Cerebellar cortex (tissue), 1 donor: ENCODE results near the gene SMTN.
"Not testable (repeated sequence)": the region's sequence is repeated elsewhere in the genome, so short reads cannot be mapped to it uniquely, and the experiment has no call there.

Experiments used
- DNase-seq: peaks from one replicate; pipeline ENCODE4 v3.0.0-alpha.2; 2015; ENCODE audit warnings: low spot score

SMTN gene

DNA sequence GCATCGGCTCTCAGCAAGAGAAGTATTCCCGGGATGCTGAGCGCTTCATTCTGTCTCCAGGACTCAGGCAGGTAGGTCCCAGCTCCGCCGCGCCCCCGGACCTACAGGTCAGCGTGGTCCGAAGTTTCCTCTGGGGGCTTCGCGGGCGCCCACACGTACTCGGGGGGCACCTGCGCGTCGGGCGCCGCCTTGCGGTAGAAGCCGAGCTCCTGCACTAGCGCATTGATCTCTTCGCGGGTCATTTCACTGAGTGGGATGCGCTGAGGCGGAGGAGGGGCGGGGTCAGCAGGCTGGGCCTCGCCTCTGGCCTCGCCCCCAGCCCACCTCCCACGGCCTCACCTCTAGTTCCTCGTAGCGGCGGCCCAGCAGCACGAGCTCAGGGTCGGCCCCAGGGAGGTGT, 23.8 kb downstream of the SMTN start:
- no peak for DNase-seq

DNA sequence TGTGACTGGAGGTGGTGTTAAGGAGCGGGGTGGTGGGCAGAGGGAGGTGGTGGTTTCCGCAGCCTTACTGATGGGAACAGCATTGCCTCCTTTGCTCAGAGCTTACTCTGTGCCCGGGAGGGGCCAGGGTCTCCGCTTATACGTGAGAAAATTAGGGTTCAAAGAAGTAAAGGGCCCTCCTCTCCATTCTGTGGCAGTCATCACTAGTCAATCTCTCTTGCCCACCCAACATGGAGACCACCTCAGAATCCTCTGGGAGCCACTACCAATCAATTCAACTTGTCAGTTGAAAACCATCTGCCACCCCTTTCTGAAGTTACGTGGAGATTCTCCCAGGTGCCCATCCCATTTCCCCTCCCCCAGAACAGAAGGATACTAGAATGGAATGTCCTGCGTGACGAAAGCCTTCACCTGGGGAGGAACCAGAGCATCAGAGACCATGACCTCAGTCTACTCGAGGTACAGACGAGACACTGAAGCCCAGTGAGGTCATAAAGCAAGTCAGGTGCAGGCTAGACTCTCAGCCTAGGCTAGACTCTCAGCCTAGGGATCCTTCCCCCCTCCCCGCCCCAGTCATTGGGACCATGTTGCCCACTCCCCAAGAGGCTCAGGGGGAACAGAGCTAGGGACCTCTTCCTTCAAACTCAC, 24.3 kb downstream of the SMTN start:
- no peak for DNase-seq

DNA sequence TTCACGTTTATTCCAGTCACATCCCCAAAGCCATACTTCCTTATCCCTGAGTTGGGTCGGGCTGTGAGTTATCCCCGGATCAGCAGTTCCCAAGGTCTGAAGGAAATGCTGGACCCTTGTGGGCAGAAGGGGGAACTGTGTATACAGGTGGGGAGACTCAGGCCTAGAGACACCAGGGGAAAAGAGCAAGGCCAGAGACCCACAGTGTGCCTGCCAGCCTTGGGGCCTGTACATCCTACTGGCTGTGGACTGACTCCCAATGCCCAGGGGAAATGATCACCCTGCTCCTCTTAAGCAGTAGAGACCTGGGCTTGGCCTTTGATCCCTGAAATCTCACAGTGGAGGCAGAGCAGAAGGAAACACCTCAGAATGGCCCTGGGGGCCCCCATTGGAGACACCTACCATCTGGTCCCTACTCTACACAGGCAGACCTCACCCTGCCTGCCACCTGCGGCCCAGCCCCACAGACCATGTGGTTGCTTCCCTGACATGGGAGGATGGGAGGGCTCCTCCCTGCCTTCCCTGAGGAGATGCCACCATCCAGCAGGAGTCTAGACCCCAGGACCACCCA, 25.0 kb downstream of the SMTN start:
- DNase-seq = peak; percentile 50

DNA sequence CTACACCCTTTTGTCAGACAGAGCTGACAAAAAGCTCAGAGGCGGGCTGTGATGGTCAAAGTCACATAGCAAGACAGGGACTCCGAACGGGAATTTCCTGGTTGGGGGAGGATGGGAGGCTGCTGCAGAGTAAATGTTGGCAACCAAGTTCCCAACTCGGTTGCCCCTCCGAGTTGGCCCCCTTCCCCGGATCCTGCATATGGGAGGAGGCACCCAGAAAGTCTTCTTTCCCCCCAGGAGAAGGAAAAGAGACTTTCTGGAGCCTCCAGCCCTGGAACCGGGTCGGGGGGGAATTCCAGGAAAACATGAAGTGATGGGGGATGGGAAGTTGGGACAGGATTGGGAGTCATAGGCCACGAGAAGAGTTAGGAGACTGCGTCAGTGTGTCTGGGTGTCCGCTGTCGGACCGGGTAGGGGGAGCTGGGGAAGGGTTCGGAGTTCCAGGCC, 25.6 kb downstream of the SMTN start:
- DNase-seq = peak; percentile 30

DNA sequence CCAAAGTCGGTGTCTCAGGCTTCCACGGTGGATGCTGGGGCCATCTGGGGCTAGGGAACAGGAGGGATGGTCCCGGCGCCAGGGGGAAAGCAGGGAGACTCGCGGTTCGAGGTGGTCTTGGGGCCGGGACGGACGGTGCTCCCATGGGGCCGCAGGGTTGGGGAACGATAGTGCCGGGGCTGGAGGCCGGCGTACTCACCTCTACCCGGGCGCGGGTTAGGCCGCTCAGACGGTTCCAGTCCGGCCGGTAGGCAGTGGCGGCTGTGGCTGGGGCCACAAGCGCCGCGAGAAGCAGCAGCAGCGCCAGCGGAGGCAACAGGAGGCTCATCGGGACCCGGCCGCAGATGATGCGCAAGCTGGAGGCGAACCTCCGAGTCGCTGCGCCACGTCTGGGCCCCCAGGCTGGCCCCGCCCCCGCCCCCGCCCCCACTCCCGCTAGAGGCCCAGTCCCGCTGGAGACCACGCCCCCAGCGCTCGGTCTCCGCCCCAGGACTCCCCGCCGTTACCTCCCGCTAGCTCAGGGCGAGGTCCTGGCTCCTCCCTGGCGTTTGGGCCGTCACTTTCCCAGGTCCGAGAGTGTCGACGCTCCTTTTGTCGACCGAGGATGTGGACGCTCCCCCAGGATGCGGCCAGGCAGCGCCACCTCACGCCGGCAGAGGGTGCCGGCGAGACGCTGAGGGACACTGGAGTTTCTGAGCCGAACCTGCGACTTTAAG, 26.2 kb downstream of the SMTN start, which contains the start of gene SELENOM:
TSS of gene SELENOM (minus strand) at position 391 of the 716 bp plus-strand sequence. CDS start at position 328, 63 bp downstream.
- peak; percentile 98 for DNase-seq

DNA sequence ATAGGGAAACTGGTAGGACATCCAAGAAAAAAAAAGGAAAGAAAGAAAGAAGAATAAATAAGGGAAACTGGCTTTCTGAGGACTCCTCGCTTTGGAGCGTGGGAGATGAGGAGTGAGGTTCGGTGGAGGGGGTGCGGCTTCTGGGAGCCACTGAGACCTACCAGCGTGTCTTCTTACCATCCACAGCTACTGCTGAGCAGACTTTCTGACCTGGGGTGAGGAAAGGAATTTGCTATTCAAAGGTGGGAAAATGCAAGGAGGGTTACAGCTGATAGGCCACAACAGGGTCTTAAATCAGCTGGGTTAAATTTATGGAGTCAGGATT, 26.7 kb downstream of the SMTN start:
- no peak for DNase-seq

DNA sequence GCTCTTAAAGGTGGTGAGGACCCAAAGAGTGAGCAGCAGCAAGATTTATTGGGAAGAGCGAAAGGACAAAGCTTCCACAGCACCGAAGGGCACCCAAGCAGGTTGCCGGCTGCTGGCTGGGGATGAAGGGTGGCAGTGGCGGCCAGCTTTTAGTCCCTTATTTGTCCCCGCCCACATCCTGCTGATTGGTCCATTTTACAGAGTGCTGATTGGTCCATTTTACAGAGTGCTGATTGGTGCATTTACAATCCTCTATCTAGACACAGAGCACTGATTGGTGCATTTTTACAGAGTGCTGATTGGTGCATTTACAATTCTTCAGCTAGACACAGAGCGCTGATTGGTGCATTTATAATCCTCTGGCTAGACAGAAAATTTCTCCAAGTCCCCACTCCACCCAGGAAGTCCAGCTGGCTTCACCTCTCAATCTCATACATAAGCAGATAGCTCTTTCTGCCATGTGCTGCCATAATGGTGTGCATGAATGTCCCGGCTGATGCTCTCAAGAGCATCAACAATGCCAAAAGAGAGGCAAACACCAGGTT, 31.5 kb downstream of the SMTN start:
- DNase-seq = not testable (repeated sequence)

DNA sequence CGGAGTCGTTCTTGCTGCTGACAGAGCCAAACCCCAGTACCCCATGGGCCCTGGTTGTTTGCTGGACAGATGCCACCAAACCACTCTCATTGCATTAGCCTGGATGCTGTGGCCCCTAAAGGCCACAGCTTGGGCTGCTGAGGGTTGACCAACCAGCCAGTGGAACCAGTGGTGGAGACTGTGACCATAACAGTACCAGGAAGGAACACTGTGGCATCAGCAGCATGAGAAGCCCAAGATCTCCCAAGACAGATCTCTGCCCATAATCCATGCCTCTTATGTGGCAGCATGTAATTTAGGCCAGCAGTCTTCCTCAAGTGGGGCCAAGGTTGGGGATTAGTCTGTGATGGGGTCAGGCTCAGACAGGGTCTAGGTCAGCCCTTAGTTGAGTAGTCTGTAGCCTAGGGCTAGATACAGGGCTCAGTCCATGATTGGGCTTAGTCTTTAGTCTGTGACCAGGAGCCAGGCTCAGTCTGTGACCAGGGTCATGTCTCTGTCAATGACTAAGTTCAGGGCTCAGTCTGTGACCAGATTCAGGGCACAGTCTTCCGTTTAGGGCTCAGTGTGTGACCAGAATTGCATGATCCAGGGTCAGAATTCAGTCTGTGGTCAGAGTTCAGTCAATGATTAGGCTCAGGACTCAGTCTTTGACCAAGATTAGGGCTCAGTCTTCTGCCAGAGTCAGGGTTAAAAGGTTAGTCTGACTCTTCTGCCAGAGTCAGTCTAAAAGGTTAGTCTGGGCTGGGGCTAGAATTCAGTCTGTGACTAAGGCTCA, 37.1 kb downstream of the SMTN start:
- DNase-seq = no peak

DNA sequence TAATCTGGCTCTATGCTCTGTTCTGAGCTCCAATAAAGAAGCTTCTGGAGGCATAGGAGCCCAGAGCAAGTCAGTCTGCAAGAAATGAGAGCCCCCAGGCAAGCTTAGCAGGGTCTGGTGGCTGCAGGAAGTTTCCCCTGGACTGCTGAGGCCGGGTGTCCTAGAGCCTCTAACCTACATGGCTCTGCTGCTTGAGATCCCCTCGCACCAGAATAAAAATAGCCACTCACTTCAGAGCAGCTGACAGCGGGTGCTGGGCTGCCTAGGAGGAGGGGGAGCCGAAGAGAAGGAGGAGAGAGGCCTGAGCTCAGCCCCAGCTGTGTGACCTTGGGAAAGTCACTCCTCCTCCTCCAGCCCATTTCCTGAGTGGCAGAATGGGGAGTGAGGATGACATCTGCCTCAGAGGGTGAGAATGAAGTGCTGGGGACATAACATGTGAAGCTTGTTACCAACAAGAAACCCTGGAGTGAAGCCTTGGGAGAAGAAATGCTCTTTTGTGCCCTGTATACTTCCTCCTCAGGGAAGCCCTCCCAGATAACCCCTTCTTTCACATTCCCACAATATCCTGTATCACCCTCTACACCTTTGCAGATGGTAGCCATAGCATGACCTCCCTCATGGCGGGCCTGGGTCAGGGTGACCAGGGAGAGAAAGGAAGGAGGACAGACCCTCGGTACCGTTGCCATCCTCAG, 38.1 kb downstream of the SMTN start:
- no peak for DNase-seq

DNA sequence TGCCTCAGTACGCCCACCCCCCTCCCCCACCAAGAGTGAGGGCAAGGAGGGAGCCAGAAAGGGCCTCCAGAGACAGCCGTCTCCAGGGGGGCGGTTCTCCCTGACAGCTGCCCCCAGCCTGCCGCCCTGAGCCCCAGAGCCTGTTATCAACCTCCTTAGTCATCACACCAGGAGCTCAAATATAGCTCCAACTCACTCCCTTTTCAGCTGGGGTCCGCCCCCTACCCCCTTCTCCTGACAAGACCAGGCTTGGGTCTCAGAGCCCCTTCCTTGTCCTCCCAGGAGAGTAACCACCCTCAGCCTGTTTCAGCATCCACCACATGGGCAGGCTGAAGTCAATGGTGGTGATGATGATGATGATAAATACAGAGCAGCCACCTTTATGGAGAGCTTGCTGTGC, 39.1 kb downstream of the SMTN start:
- DNase-seq = no peak

DNA sequence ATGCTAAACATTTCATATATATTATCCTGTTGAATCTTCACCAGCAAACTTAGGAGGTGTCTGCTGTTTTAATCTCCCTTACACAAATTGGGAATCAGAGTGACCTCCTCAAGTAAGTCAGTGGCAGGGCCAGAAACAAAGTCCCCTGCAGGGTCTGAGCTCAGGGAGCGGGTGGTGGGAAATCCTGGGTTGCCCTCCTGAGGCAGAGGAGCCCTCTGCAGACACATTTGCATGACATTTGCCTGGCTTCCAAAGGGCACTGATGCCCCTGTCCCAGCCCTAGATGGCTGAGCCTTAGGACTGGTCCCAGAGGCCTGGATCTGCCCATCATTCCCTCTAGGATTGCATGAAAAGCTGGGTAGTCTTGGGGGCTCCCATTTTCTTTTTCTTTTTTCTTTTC, 39.5 kb downstream of the SMTN start:
- no peak for DNase-seq

DNA sequence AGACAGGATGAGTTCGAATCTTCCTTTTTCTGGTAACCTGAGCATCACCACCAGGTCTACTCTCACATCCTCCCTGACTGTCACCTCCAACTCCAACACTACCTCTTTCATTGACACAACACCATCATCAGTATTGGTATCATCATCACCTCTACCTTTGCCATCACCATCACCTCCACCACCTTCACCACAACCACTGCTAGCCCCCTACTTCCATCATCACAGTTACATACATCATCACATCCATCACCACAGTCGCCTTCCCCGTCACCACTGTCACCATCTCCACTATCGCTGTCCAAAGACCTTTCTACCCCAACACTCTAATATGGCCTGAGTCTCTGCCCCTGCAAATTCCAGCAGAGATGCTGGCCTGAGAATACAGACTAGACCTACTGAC, 40.3 kb downstream of the SMTN start:
- DNase-seq = no peak

DNA sequence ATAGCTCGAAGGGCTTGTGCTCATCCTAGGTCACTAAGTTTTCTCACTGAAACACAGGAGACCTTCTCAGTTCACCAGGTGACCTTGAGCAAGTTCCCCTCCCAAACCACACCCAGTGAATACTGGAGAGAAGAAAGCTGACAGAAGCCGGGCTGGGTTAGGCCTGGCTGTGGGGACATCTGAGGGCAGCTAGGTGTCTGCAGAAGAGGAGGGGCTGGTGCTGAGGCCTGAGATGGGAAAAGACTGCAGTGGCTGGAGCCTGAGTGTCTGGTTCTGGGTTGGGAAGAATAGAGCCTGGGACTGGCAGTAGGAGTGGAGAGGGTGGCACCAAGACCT, 41.0 kb downstream of the SMTN start:
- DNase-seq = no peak

DNA sequence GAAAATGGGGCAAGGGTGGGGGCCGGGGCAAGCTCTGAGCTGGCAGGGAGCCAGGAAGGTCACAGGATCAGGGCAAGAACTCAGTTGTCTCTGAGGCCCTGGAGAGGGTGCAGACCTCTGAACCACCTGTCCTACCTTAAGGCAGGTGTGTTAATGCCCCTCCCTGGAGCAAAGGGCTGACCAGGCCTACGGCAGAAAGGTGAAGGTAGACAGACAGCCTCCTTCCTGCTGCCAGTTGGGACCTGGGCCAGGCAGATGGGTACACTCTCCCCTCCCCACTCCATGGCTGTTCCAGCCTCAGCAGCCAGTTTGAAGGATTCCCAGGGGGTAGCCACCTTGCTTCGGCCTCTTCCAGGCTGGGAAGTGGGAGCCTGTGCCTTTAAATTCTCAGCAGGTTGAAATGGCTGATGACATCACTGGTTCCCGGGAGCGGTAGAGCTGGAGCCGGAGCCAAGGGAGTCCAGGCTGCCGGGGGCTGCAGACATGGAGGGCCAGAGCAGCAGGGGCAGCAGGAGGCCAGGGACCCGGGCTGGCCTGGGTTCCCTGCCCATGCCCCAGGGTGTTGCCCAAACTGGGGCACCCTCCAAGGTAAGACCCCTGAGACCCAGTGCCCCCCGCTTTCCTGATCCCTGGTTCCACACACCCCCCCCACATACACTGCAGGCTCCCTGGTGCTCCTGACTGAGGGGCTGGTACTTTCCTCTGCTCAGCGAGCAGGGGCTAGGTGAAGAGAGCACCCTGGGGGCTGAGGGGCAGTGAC, 41.6 kb downstream of the SMTN start, which contains the start of gene INPP5J:
TSS of gene INPP5J (plus strand) at position 435 of the 760 bp plus-strand sequence. CDS start at position 484, 49 bp downstream.
- DNase-seq = peak; percentile 92

DNA sequence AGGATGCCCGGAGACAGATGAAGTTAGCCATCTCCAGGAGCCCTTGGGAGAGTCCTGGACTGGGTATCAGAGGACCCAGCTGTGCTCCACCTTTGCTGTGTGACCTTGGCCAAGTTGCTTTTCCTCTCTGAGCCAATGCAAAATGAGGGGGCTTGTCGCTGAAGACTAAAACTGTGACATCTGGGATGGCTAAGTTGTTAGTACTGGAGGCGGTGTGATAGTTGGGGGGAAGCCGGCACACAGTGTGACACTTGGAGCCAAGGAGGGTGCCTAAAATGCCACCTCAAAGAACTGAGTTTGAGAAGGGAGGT, 42.1 kb downstream of the SMTN start:
- no peak for DNase-seq

DNA sequence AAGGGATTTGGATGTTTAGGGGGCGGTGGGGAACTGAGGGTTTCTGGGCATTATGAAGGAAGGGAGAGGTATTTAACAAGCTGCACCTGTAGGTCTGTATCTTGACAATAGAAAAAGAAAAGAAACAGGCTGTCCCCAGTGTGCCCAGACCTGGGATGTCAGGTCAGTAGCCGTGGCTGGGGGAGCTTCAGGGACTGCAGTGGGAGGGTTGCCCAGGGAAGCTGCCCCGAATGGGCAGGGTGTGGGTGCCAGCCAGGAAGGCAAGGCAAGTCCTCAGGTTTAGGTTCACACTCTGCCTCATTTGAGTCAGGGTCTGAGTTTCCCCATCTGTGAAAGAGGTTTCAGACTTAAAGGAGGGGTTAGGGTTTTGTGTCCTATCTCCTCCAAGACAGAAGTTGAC, 43.2 kb downstream of the SMTN start:
- no peak for DNase-seq

DNA sequence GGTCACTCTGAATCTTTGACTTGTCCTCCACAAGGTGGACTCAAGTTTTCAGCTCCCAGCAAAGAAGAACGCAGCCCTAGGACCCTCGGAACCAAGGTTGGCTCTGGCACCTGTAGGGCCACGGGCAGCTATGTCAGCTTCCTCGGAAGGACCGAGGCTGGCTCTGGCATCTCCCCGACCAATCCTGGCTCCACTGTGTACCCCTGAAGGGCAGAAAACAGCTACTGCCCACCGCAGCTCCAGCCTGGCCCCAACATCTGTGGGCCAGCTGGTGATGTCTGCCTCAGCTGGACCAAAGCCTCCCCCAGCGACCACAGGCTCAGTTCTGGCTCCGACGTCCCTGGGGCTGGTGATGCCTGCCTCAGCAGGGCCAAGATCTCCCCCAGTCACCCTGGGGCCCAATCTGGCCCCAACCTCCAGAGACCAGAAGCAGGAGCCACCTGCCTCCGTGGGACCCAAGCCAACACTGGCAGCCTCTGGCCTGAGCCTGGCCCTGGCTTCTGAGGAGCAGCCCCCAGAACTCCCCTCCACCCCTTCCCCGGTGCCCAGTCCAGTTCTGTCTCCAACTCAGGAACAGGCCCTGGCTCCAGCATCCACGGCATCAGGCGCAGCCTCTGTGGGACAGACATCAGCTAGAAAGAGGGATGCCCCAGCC, 43.8 kb downstream of the SMTN start:
- peak; percentile 22 for DNase-seq

DNA sequence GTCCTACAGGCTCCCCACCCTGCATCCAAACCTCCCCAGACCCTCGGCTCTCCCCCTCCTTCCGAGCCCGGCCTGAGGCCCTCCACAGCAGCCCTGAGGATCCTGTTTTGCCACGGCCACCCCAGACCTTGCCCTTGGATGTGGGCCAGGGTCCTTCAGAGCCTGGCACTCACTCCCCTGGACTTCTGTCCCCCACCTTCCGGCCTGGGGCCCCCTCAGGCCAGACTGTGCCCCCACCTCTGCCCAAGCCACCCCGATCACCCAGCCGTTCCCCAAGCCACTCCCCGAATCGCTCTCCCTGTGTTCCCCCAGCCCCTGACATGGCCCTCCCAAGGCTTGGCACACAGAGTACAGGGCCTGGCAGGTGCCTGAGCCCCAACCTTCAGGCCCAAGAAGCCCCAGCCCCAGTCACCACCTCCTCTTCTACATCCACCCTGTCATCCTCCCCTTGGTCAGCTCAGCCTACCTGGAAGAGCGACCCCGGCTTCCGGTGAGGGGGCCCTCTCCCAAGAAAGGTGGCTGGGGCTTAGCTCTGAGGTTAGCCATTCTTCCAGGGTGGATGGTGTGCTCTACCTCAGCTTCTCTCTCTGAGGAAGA, 44.5 kb downstream of the SMTN start:
- no peak for DNase-seq

DNA sequence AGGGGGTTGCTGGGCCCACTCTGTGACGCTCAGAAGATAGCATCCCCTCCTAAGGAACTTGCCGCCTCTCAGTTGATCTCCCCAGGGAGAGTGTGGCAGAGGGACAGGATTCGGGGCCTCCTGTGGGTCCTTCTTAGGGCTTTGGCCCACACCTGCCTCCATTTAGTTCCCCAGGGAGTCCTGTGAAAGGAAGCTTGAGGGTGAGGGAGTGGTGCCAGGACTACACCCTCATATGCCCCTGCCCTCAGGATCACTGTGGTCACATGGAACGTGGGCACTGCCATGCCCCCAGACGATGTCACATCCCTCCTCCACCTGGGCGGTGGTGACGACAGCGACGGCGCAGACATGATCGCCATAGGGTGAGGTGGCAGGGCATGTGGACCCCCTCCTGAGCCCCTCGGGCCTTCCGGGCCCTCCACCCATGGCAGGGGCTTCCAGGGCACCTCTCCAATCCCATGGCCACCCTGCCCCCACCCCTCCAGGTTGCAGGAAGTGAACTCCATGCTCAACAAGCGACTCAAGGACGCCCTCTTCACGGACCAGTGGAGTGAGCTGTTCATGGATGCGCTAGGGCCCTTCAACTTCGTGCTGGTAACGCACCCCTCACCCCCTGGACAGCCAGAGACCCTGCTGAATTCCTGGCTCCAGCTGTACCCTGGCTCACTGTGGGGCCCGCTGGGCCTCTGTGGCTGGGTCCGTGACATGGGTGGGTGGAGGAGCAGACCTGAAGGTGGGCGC, 45.2 kb downstream of the SMTN start:
- DNase-seq = no peak

DNA sequence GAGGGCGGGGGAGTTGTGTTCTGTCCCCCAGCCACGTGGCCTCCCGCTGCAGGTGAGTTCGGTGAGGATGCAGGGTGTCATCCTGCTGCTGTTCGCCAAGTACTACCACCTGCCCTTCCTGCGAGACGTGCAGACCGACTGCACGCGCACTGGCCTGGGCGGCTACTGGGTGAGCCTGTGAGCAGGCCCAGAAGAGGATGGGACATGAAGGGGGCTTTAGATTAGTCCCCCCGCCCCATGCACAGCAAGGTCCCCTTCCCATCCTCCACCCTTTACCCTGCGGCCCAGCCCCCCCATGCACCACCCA, 45.7 kb downstream of the SMTN start:
- DNase-seq = no peak
